ENCODE measurements around the gene NAV2.
"Not testable (repeated sequence)": the region's sequence is repeated elsewhere in the genome, so short reads cannot be mapped to it uniquely, and the experiment has no call there.

NAV2 gene

DNA sequence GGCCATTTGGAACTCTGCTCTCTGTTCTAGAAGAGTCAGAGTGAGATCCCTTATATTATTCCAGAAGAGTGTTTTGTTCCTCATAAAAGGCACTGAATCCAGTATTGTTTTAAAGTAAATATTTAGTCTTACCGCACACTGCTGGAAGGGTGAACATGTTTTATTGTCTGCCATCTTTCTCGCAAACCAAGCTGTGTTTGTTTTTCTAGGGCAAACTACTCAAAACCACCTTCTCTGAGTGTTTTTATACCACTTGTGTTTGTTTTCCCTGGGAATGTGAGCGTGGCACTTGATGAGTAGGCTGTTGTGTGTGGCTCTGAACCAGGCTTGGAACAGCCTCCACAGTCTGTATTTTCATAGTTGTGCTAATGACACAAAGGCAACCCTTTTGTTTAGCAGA, 357.8 kb downstream of the NAV2 start:
- DNase-seq (ENCODE audit: extremely low spot score), result no peak
- ChIA-PET CTCF (no interaction called here), POLR2A (no interaction called here)
- TF ChIP-seq, protein P1, sequence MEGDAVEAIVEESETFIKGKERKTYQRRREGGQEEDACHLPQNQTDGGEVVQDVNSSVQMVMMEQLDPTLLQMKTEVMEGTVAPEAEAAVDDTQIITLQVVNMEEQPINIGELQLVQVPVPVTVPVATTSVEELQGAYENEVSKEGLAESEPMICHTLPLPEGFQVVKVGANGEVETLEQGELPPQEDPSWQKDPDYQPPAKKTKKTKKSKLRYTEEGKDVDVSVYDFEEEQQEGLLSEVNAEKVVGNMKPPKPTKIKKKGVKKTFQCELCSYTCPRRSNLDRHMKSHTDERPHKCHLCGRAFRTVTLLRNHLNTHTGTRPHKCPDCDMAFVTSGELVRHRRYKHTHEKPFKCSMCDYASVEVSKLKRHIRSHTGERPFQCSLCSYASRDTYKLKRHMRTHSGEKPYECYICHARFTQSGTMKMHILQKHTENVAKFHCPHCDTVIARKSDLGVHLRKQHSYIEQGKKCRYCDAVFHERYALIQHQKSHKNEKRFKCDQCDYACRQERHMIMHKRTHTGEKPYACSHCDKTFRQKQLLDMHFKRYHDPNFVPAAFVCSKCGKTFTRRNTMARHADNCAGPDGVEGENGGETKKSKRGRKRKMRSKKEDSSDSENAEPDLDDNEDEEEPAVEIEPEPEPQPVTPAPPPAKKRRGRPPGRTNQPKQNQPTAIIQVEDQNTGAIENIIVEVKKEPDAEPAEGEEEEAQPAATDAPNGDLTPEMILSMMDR (IDR thresholded peaks at IDR 0.05; ENCODE audit: control extremely low read depth, extremely low read depth, low read depth, missing control alignments), result no peak

DNA sequence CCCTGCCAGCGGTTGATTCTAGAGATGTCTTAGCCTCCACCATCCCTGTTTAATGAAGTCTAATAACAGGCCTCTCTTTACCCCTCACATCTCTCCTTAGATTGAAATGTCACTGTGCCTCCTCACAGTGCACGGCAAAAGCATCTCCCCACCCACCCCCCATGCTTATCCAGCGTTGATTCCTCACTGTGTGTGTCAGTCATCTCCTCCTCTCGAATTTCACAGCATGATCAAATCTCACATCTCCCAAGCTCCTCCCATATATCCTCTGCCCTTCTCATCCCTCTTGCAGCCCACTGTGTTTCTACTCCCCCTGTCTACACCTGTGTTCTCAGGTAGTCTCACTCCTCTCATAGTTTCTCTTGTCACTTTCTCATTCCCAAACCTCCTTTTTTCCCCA, 363.0 kb downstream of the NAV2 start:
- ChIA-PET CTCF (interaction anchor here (0.8 kb wide), 1 partner anchor 12 kb away, joined by 3 read pairs; no protein-coding TSS in a partner anchor), POLR2A (no interaction called here)
- TF ChIP-seq, protein P1 (IDR thresholded peaks at IDR 0.05; ENCODE audit: control extremely low read depth, extremely low read depth, low read depth, missing control alignments), result no peak
- no peak for DNase-seq (ENCODE audit: extremely low spot score)

DNA sequence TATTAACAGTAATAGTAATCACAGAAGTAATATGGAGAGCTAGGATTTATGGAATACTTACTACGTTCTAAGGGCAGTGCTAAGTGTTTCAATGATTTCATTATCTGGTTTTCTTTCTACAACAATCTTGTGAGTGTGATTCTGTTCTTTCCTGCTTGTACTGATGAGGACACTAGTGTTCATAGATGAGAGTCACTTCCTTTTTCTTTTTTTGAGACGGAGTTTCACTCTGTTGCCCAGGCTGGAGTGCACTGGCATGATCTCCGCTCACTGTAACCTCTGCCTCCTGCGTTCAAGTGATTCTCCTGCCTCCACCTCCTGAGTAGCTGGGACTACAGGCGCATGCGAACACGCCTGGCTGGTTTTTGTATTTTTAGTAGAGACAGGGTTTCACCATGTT, 366.2 kb downstream of the NAV2 start:
- ChIA-PET CTCF (interaction anchor here (1.1 to 1.9 kb wide), 4 partner anchors 10 to 49 kb away, joined by 3 to 6 read pairs (median 3); no protein-coding TSS in a partner anchor), POLR2A (no interaction called here)
- TF ChIP-seq, protein P1 (IDR thresholded peaks at IDR 0.05; ENCODE audit: control extremely low read depth, extremely low read depth, low read depth, missing control alignments), result no peak

DNA sequence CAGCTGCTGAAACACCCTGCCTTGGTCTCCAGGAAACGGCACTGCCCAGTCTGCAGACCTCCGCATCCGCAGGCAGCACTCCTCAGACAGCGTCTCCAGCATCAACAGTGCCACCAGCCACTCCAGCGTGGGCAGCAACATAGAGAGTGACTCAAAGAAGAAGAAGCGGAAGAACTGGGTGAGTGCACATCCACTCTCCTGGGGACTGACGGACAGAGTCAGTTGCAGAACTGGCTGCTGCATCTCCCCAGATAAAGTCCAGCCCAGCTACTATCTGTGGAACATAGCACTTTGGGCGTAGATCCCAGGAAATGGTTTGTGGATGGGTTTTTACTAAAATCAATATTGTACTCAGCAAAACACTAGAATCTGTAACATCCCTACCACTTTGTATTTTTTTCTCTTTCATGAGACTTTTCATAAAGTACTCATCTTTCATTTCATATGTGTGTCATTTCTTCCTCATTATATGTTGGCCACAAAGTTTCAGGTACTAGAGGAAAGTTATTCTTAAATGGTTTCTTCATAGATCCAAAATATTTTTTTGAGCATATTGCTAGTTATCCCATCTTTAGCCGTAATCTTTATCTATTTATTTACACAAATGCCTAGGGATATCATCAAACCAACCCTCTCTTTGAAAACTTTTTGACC, 367.5 kb downstream of the NAV2 start:
- TF ChIP-seq, protein P1 (IDR thresholded peaks at IDR 0.05; ENCODE audit: control extremely low read depth, extremely low read depth, low read depth, missing control alignments), result no peak
- DNase-seq (ENCODE audit: extremely low spot score), result no peak
- ChIA-PET POLR2A (no interaction called here), CTCF (interaction anchor here (1.0 to 1.4 kb wide), 2 partner anchors 11 to 48 kb away, joined by 3 to 4 read pairs; no protein-coding TSS in a partner anchor)

More for the DNA sequence above, 366.2 kb downstream of the NAV2 start:
- no peak for DNase-seq (ENCODE audit: extremely low spot score)

DNA sequence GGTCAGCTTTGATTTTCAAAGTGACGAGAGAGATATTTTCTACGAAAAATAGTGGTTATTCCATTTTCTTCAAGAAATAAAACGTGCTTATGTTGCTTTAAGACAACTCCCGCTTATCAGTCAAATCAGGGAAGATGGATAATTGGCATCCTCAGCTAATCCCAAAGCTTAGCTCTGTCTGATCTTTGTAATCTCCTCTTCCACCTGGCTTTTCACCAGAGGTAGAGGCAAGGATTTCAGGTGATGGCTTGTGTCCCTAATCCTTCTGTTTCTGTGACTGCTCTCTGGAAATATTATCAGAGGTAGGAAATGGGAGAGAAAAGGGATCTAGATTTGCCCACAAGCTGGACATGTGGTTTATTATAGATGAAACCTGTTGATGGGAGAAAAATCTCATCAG, 368.7 kb downstream of the NAV2 start:
- CTCF ChIA-PET, result interaction anchor here (1.5 kb wide), 1 partner anchor 9 kb away, joined by 4 read pairs; no protein-coding TSS in a partner anchor
- DNase-seq (ENCODE audit: extremely low spot score), result no peak
- POLR2A ChIA-PET, result no interaction called here
- TF ChIP-seq, protein P1 (IDR thresholded peaks at IDR 0.05; ENCODE audit: control extremely low read depth, extremely low read depth, low read depth, missing control alignments), result no peak

DNA sequence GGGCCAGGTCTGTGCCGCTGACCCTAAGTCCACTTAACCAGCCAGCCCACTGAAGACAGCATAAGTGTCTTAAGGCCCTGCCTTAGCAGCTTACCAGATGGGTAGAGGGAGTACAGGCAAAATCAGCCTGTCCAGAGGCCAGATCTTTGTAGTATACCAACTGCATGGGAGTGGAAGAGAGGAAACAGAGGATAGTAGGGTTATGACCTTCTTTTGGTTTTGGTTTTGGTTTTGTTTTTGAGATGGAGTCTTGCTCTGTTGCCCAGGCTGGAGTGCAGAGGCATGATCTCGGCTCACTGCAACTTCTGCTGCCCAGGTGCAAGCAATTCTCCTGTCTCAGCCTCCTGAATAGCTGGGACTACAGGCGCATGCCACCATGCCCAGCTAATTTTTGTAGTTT, 371.2 kb downstream of the NAV2 start:
- POLR2A ChIA-PET; DNase-seq (ENCODE audit: extremely low spot score): not testable (repeated sequence)
- CTCF ChIA-PET, result interaction anchor here (1.0 kb wide), 1 partner anchor 28 kb away, joined by 4 read pairs; no protein-coding TSS in a partner anchor

DNA sequence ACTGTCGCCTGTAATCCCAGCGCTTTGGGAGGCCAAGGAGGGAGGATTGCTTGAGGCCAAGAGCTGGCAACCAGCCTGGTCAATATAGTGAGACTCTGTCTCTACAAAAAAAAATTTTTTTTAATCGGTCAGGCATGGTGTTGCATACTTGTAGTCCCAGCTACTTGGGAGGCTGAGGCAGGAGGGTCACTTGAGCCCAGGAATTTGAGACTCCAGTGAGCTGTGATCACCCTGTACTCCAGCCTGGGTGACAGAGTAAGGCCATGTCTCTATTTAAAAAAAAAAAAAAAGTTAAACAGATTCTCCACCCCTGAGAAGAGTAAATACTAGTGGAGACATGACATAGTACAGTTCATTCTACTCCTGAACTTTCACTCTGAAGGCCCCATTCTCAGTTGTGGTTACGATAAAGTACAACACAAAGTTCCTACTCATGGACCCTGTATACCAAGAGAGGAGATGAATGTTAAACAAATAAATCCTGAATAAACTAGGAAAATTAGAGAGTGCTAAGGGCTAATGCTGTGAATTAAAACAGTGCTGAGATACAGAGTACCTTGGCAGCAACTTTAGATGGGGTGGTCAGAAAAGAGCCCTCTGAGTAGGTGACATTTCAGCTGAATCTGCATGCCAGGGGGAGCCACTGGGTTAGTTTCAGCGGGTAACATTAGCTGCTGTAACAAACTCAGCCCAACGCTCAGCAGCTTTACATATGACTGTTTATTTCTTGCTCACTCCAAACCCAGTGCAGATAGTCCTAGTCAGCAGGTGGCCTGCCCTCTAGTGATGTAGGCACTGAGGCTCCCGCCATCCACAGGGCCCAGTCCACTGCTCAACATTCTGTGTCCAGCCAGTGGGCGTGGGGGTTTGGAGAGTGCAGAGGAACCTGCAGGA, 372.5 kb downstream of the NAV2 start:
- TF ChIP-seq, protein P1 (IDR thresholded peaks at IDR 0.05; ENCODE audit: control extremely low read depth, extremely low read depth, low read depth, missing control alignments), result no peak
- ChIA-PET POLR2A (no interaction called here), CTCF (no interaction called here)
- no peak for DNase-seq (ENCODE audit: extremely low spot score)

All from GM10248 (cell line).